Measurements from ENCODE around the gene CKMT1B. TPM values are rescaled to one million over a fixed set of nuclear protein-coding genes. Genes with fewer than 3 reads are reported as not detected.
"Not testable (repeated sequence)": the region's sequence is repeated elsewhere in the genome, so short reads cannot be mapped to it uniquely, and the experiment has no call there.

CKMT1B gene
- total RNA-seq, 2 experiments from 2014 or later = 0.36 TPM; not detected in 1

DNA sequence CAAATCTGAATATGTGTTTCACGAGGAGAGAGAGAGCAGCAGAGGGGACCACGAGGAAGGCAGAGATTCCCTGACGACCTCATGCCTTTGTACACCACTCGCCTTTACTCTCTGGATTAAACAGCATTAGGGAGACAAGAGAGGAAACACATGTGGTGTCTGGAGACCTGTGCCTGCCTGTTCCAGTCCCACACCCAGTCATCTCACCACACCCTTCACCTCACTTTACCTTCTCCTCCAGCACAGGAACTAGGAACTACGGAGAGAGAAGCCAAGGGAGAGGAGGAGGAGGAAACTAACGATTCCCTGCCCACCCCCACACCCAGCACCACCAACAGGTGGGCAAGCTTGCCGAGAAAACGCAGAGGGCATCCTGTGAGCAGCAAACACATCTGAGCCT lies 986 bp upstream of the CKMT1B start:
- H3K4me1 Mint-ChIP-seq (ENCODE audit: low read depth); H3K4me3 Mint-ChIP-seq; H3K27ac Mint-ChIP-seq; POLR2A ChIA-PET; H3K36me3 Mint-ChIP-seq; DNase-seq; CTCF ChIA-PET; intact Hi-C loops (cut with micrococcal nuclease); H3K9me3 Mint-ChIP-seq: not testable (repeated sequence)
- H3K27me3 Mint-ChIP-seq = peaks cover 10% of the 10 kb centered on the region

DNA sequence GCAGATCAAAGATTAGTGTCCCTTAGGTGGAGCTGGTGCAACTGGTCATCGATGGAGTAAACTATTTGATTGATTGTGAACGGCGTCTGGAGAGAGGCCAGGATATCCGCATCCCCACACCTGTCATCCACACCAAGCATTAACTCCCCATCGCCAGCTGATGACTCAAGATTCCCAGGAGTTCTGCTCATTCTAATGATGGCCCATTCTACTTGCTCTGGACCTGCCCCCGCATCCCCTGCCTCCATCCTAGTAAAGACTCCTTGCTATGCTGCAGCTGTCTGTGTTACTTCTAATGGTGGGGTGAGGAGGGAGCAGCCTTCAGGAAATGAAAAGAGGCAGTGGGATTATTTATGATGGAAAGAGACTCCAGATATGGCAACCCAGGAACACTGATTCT lies 5.3 kb downstream of the CKMT1B start:
- peaks cover 22% of the 10 kb centered on the region for H3K27me3 Mint-ChIP-seq
- H3K36me3 Mint-ChIP-seq; H3K4me1 Mint-ChIP-seq (ENCODE audit: low read depth); intact Hi-C loops (cut with micrococcal nuclease); H3K4me3 Mint-ChIP-seq; DNase-seq; H3K9me3 Mint-ChIP-seq; POLR2A ChIA-PET; CTCF ChIA-PET; H3K27ac Mint-ChIP-seq: not testable (repeated sequence)

- POLR2A ChIA-PET; DNase-seq; intact Hi-C loops (cut with micrococcal nuclease); H3K9me3 Mint-ChIP-seq; H3K4me3 Mint-ChIP-seq; H3K4me1 Mint-ChIP-seq (ENCODE audit: low read depth); H3K36me3 Mint-ChIP-seq; H3K27ac Mint-ChIP-seq; CTCF ChIA-PET: not testable (repeated sequence)
- peaks cover 24% of the 10 kb centered on the region for H3K27me3 Mint-ChIP-seq
Measured at GRCh38 chr15:43600200-43600599, 6.4 kb downstream of the CKMT1B start.

DNA sequence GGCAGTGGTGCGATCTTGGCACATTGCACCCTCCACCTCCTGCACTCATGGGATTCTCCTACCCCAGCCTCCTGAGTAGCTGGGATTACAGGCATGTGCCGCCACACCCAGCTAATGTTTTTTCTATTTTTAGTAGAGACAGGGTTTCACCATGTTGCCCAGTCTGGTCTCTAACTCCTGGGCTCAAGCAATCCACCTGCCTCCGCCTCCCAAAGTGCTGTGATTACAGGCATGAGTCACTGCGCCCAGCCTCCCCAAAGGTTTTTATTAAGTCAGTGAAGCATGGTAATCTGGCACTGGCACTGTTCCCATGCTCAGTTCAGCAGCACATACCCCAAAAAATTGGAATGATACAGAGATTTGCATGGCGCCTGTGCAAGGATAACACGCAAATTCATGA lies 8.4 kb downstream of the CKMT1B start:
- H3K4me1 Mint-ChIP-seq (ENCODE audit: low read depth); intact Hi-C loops (cut with micrococcal nuclease); DNase-seq; H3K27ac Mint-ChIP-seq; H3K36me3 Mint-ChIP-seq; H3K9me3 Mint-ChIP-seq; POLR2A ChIA-PET; H3K4me3 Mint-ChIP-seq: not testable (repeated sequence)
- CTCF ChIA-PET = interaction anchor here (1.0 kb wide), 1 partner anchor 161 kb away, joined by 3 read pairs; no protein-coding TSS in a partner anchor
- peaks cover 20% of the 10 kb centered on the region for H3K27me3 Mint-ChIP-seq

GRCh38 chr15:43617750-43618149 lies 23.9 kb downstream of the CKMT1B start:
- DNase-seq; H3K4me3 Mint-ChIP-seq; H3K36me3 Mint-ChIP-seq; H3K4me1 Mint-ChIP-seq (ENCODE audit: low read depth); CTCF ChIA-PET; H3K27me3 Mint-ChIP-seq; POLR2A ChIA-PET; intact Hi-C loops (cut with micrococcal nuclease); H3K27ac Mint-ChIP-seq; H3K9me3 Mint-ChIP-seq: not testable (repeated sequence)

DNA sequence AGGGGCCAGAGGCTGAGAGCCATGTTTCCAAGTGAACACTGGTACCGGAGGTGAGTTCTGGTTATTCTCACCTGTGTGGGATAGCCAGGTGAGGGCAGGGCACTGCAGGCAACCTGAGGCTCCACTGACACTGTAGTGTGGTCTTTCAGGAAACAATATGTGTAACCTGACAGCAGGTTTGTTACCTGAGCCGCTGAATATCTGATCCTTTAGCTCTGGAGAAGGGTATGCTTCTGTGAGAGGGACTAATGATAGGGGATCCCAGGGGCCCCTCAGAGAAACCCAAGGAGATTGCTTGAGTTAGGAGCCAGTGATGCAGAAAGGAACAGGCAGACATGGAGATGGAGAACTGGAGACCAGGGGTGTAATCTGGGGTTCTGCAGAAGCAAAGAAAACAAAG lies 24.9 kb downstream of the CKMT1B start, which contains the start of gene STRC:
STRC (minus strand) TSS at position 101 of the 400 bp plus-strand sequence; CDS start at position 23, 78 bp downstream.
- H3K36me3 Mint-ChIP-seq; DNase-seq; intact Hi-C loops (cut with micrococcal nuclease); H3K27ac Mint-ChIP-seq; CTCF ChIA-PET; POLR2A ChIA-PET; H3K9me3 Mint-ChIP-seq; H3K4me1 Mint-ChIP-seq (ENCODE audit: low read depth); H3K4me3 Mint-ChIP-seq: not testable (repeated sequence)
- H3K27me3 Mint-ChIP-seq = peaks cover 11% of the 10 kb centered on the region

DNA sequence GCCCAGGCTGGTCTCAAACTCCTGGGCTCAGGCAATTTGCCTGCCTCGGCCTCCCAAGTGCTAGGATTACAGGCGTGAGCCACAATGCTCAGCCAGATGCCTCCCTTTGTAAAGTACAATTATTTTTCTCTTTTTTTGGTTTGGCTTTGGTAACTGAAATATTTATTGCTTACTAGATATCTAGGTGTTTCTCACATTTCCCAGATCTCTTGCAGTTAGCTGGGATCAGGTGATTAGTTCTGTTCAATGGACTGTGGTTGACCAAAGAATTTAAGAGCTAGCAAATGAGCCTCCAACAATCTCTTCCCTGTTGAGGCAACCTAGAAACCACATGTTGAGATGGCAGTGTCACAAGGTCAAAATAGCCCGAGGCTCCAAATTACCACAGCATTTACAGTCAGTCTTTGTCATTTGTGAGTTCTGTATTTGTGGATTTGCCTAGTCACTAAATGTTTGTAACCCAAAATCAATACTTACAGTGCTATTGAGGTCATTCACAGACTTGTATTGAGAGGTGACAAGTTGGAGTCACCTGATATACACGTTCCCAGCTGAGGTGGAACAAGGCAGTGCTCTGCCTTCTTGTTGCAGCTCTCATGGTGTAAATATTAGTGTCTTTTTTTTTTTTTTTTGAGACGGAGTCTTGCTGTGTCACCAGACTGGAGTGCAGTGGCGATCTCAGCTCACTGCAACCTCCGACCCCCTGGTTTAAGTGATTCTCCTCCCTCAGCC lies 28.4 kb downstream of the CKMT1B start:
- CTCF ChIA-PET; H3K4me1 Mint-ChIP-seq (ENCODE audit: low read depth); H3K27ac Mint-ChIP-seq; intact Hi-C loops (cut with micrococcal nuclease); H3K4me3 Mint-ChIP-seq; POLR2A ChIA-PET; H3K36me3 Mint-ChIP-seq; DNase-seq; H3K9me3 Mint-ChIP-seq: not testable (repeated sequence)
- peaks cover 12% of the 10 kb centered on the region for H3K27me3 Mint-ChIP-seq

GRCh38 chr15:43625106-43625505 lies 31.3 kb downstream of the CKMT1B start:
- peaks cover 5% of the 10 kb centered on the region for H3K27me3 Mint-ChIP-seq
- POLR2A ChIA-PET = no interaction called here
- H3K27ac Mint-ChIP-seq = no peak overlapping the region
- CTCF ChIA-PET = no interaction called here
- no peaks in the 10 kb centered on the region for H3K36me3 Mint-ChIP-seq
- no peak for DNase-seq
- H3K4me3 Mint-ChIP-seq = no peak overlapping the region
- H3K4me1 Mint-ChIP-seq (ENCODE audit: low read depth) = no peaks in the 10 kb centered on the region
- intact Hi-C loops (cut with micrococcal nuclease) = no loop called here
- H3K9me3 Mint-ChIP-seq = no peaks in the 10 kb centered on the region

DNA sequence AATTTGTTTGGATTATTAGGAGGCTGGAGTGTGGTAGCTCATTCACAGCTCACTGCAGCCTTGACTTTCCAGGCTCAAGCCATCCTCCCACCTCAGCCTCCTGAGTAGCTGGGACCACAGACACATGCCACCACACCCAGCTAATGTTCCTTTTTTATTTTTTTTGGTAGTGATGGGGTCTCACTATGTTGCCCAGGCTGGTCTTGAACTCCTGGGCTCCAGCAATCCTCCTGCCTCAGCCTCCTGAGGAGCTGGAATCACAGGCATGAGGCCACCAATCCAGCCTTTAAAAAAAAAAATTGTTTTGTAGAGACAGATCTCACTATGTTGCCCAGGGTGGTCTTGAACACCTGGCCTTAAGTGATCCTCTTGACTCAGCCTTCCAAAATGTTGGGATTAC lies 33.1 kb downstream of the CKMT1B start:
- H3K4me1 Mint-ChIP-seq (ENCODE audit: low read depth); H3K4me3 Mint-ChIP-seq; POLR2A ChIA-PET; H3K27ac Mint-ChIP-seq; DNase-seq; H3K27me3 Mint-ChIP-seq; CTCF ChIA-PET; H3K9me3 Mint-ChIP-seq; H3K36me3 Mint-ChIP-seq; intact Hi-C loops (cut with micrococcal nuclease): not testable (repeated sequence)

DNA sequence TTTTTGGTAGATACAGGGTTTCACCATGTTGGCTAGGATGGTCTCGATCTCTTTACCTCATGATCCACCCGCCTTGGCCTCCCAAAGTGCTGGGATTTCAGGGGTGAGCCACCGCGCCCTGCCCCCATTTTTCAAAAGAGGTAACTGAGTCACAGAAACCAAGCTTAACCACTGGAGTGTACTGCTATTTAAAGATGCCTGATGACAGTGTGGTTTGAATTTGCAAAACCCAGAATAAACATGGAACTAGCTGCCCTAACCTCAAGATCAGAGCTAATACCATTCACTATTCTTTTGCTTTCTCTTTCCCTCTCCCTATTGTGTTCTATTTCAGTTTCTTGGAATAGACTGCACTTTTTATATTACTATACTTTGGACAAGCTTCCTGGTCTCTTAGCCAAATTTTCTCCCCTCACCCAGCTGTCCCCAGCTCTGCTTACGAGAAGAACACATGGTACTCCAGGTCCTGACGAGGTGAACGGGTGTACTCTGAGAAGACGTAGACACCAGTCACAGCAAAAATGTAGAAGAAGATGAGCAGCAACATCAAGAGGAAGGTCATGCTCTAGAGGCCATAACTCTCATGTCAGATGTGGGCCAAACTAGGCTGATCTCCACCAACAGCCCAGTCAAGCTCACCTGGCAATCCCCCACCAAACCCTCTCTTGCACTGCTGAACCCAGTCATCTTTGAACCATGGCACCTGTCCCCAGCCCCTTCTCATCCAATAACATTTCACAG lies 44.8 kb downstream of the CKMT1B start:
- CTCF ChIA-PET; H3K4me1 Mint-ChIP-seq (ENCODE audit: low read depth); DNase-seq; H3K9me3 Mint-ChIP-seq; POLR2A ChIA-PET; H3K4me3 Mint-ChIP-seq; H3K36me3 Mint-ChIP-seq; H3K27me3 Mint-ChIP-seq; intact Hi-C loops (cut with micrococcal nuclease); H3K27ac Mint-ChIP-seq: not testable (repeated sequence)

Other genes starting within 250 kb of the CKMT1B start
- gene ZSCAN29, start 223.0 kb upstream of the CKMT1B start, total RNA-seq = 10 to 100 TPM; 20.6 to 20.9 TPM
- 10 to 100 TPM; 37.3 to 37.6 TPM for gene TUBGCP4, start 222.9 kb upstream of the CKMT1B start, total RNA-seq
- gene TP53BP1, start 100.9 kb upstream of the CKMT1B start, total RNA-seq = 10 to 100 TPM; 26.4 to 32.0 TPM
- gene MAP1A, start 76.4 kb upstream of the CKMT1B start, total RNA-seq = 1 to 10 TPM; 1.5 TPM
- 10 to 100 TPM; 38.6 to 44.2 TPM for gene PPIP5K1, start 3.8 kb upstream of the CKMT1B start, total RNA-seq
- under 1 TPM; 0.44 to 0.57 TPM for gene STRC, start 24.8 kb downstream of the CKMT1B start, total RNA-seq
- gene CATSPER2, start 54.8 kb downstream of the CKMT1B start, total RNA-seq = 1 to 10 TPM; 5.1 to 5.5 TPM
- gene CKMT1A, start 99.8 kb downstream of the CKMT1B start, total RNA-seq = under 1 TPM; 0.33 to 0.41 TPM
- gene PDIA3, start 152.4 kb downstream of the CKMT1B start, total RNA-seq = 100 to 1,000 TPM; 286 to 291 TPM
- gene ELL3, start 182.9 kb downstream of the CKMT1B start, total RNA-seq = 1 to 10 TPM; 2.4 to 2.9 TPM
- 100 to 1,000 TPM; 787 to 817 TPM for gene SERF2, start 198.3 kb downstream of the CKMT1B start, total RNA-seq
- under 1 TPM; 0.10 to 0.15 TPM for gene SERINC4, start 206.2 kb downstream of the CKMT1B start, total RNA-seq
- gene HYPK, start 206.6 kb downstream of the CKMT1B start, total RNA-seq = 10 to 100 TPM; 16.7 to 19.1 TPM
- 10 to 100 TPM; 37.2 to 38.0 TPM for gene MFAP1, start 230.7 kb downstream of the CKMT1B start, total RNA-seq
- 10 to 100 TPM; 89.9 to 93.2 TPM for gene WDR76, start 233.0 kb downstream of the CKMT1B start, total RNA-seq

All from activated CD4-positive, alpha-beta memory T cell treated with anti-CD3 and anti-CD28 coated beads for 36 hours (primary cell).